HepG2 (cell line): ENCODE measurements around the gene MAP2K3.
A peak's percentile ranks its signal among the peaks of the same experiment; 100 is the strongest.

Source experiments
- HMGA1 ChIP-seq: sonication (generic); formaldehyde crosslinking; conservative IDR thresholded peaks from 2 replicates; pipeline ENCODE4 v1.4.0; 2020; ENCODE audit warnings: missing genetic modification reagents
- NR2C2 ChIP-seq: sonication (generic); formaldehyde crosslinking; IDR thresholded peaks from 2 replicates; pipeline ENCODE4 v1.4.0; 2020; ENCODE audit warnings: missing genetic modification reagents, mild to moderate bottlenecking, moderate library complexity, borderline replicate concordance
- RELA ChIP-seq: sonication (generic); formaldehyde crosslinking; IDR thresholded peaks from 2 replicates; pipeline ENCODE4 v1.4.0; 2020; ENCODE audit warnings: missing genetic modification reagents
- ZBTB8A ChIP-seq: sonication (generic); formaldehyde crosslinking; IDR thresholded peaks from 2 replicates; pipeline ENCODE4 v1.4.0; 2020; ENCODE audit warnings: mild to moderate bottlenecking, low read depth, missing genetic modification reagents, borderline replicate concordance
- ZNF749 ChIP-seq: sonication (generic); formaldehyde crosslinking; IDR thresholded peaks from 2 replicates; pipeline ENCODE4 v1.8.0; 2022; ENCODE audit warnings: mild to moderate bottlenecking, missing genetic modification reagents, moderate library complexity, borderline replicate concordance
- TF ChIP-seq, protein P1 (sequence below): sonication (generic); formaldehyde crosslinking; IDR thresholded peaks from 2 replicates; pipeline ENCODE4 v1.5.0; 2020; ENCODE audit warnings: mild to moderate bottlenecking, missing genetic modification reagents, moderate library complexity

DNA sequence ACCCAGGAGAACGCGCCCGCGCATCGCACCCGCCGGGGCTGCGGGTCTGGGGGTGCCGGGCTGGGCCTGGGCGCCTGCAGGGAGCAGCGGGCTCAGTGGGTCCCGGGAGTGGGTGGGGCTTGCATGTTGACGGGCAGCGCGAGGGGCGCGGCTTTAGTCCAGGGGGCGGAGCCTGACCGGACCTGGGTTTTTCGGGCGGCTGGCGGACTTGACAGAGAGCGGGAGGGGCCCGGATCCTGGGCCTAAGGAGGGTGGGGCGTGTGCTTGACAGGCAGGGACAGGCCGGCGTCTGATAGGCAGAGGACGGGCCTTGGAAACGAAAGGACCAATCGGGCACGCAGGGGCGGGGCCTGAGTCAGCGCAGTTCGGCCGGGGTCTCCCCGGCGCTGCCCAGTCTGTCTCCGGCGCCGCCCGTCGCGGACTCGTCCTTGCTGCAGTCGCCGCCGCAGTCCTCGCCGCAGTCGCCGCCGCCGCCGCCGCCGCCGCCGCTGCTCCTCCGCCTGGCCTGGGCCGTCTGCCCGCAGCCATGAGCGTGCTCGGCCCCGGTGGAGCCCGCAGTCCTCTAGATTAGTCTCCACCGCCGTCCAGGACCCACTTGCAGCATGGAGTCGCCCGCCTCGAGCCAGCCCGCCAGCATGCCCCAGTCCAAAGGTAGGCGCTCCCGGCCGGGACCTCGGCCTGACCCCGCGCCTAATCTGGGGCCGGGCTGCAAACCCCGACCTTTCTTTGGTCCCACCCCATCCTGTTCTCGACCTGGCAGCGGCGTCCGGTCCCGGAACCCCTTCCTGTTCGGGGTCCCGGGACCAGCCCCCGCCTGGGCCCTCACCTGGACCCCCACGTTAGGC lies at the start of gene MAP2K3:
- TF ChIP-seq NR2C2 (CRISPR knock-in tag) (peak; percentile 21; the same call in 1 of the 2 replicates), ZBTB8A (CRISPR knock-in tag) (no peak), ZNF749 (CRISPR knock-in tag) (no peak; the same call in 1 of the 2 replicates), HMGA1 (CRISPR knock-in tag) (no peak), RELA (CRISPR knock-in tag) (no peak)
- TF ChIP-seq, protein P1, sequence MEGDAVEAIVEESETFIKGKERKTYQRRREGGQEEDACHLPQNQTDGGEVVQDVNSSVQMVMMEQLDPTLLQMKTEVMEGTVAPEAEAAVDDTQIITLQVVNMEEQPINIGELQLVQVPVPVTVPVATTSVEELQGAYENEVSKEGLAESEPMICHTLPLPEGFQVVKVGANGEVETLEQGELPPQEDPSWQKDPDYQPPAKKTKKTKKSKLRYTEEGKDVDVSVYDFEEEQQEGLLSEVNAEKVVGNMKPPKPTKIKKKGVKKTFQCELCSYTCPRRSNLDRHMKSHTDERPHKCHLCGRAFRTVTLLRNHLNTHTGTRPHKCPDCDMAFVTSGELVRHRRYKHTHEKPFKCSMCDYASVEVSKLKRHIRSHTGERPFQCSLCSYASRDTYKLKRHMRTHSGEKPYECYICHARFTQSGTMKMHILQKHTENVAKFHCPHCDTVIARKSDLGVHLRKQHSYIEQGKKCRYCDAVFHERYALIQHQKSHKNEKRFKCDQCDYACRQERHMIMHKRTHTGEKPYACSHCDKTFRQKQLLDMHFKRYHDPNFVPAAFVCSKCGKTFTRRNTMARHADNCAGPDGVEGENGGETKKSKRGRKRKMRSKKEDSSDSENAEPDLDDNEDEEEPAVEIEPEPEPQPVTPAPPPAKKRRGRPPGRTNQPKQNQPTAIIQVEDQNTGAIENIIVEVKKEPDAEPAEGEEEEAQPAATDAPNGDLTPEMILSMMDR (CRISPR knock-in tag), result 0 out of 2 replicates have a peak, but pooled peaks have one; percentile 11
